ENCODE measurements around the gene HERC6. TPM values are rescaled to one million over a fixed set of nuclear protein-coding genes. Genes with fewer than 3 reads are reported as not detected.

HERC6 gene
- polyA plus RNA-seq, 1 donor from 2014 or later = 0.33 TPM

GRCh38 chr4:88478247-88478646, 99.6 kb downstream of the HERC6 start:
- H3K27ac ChIP-seq (ENCODE audit: low read length) = no peak overlapping the region
- no peak overlapping the region for H3K4me2 ChIP-seq (ENCODE audit: low read length)
- no peak overlapping the region for H3K9ac ChIP-seq (ENCODE audit: low read length)
- no peaks in the 10 kb centered on the region for H3K27me3 ChIP-seq (ENCODE audit: insufficient read depth, low read depth, low read length)
- H3K9me2 ChIP-seq (ENCODE audit: insufficient read depth, low read length) = no peaks in the 10 kb centered on the region
- no peaks in the 10 kb centered on the region for H4K20me1 ChIP-seq (ENCODE audit: insufficient read depth)
- no peaks in the 10 kb centered on the region for H3K79me2 ChIP-seq (replicated peaks; ENCODE audit: insufficient read depth, low read length)
- no peak overlapping the region for H2AFZ ChIP-seq (ENCODE audit: low read depth, low read length)
- no peaks in the 10 kb centered on the region for H3K36me3 ChIP-seq (ENCODE audit: insufficient read depth, low read length)
- no peaks in the 10 kb centered on the region for H3K9me3 ChIP-seq (ENCODE audit: low read length)
- no peaks in the 10 kb centered on the region for H3F3A ChIP-seq (ENCODE audit: insufficient read depth, low read length, poor library complexity, severe bottlenecking)
- no peak overlapping the region for H3K4me3 ChIP-seq (ENCODE audit: low read length)
- no peak for TF ChIP-seq RAD21 (conservative IDR thresholded peaks at IDR 0.05)

GRCh38 chr4:88481537-88481936, 102.9 kb downstream of the HERC6 start:
- H3K4me3 ChIP-seq (ENCODE audit: low read length) = no peak overlapping the region
- no peak overlapping the region for H3K9ac ChIP-seq (ENCODE audit: low read length)
- H3F3A ChIP-seq (ENCODE audit: insufficient read depth, low read length, poor library complexity, severe bottlenecking) = no peaks in the 10 kb centered on the region
- no peak overlapping the region for H2AFZ ChIP-seq (ENCODE audit: low read depth, low read length)
- H3K27ac ChIP-seq (ENCODE audit: low read length) = no peak overlapping the region
- H4K20me1 ChIP-seq (ENCODE audit: insufficient read depth) = no peaks in the 10 kb centered on the region
- no peak overlapping the region for H3K4me2 ChIP-seq (ENCODE audit: low read length)
- no peaks in the 10 kb centered on the region for H3K27me3 ChIP-seq (ENCODE audit: insufficient read depth, low read depth, low read length)
- H3K79me2 ChIP-seq (replicated peaks; ENCODE audit: insufficient read depth, low read length) = no peaks in the 10 kb centered on the region
- H3K36me3 ChIP-seq (ENCODE audit: insufficient read depth, low read length) = no peaks in the 10 kb centered on the region
- TF ChIP-seq EP300 (conservative IDR thresholded peaks at IDR 0.05; ENCODE audit: poor library complexity, severe bottlenecking) (no peak), POLR2AphosphoS5 (IDR thresholded peaks at IDR 0.05) (no peak), EZH2 (IDR thresholded peaks at IDR 0.05; ENCODE audit: borderline replicate concordance, insufficient read depth, low read length, poor library complexity, severe bottlenecking) (no peak), SMC3 (conservative IDR thresholded peaks at IDR 0.05; ENCODE audit: poor library complexity) (no peak)
- no peaks in the 10 kb centered on the region for H3K9me3 ChIP-seq (ENCODE audit: low read length)
- no peaks in the 10 kb centered on the region for H3K9me2 ChIP-seq (ENCODE audit: insufficient read depth, low read length)

GRCh38 chr4:88489100-88489761, 110.6 kb downstream of the HERC6 start:
- H3K27me3 ChIP-seq (ENCODE audit: insufficient read depth, low read depth, low read length) = no peaks in the 10 kb centered on the region
- H4K20me1 ChIP-seq (ENCODE audit: insufficient read depth) = no peaks in the 10 kb centered on the region
- H3K79me2 ChIP-seq (replicated peaks; ENCODE audit: insufficient read depth, low read length) = no peaks in the 10 kb centered on the region
- no peaks in the 10 kb centered on the region for H3K36me3 ChIP-seq (ENCODE audit: insufficient read depth, low read length)
- no peak for TF ChIP-seq SMC3 (conservative IDR thresholded peaks at IDR 0.05; ENCODE audit: poor library complexity)
- no peak overlapping the region for H3K9ac ChIP-seq (ENCODE audit: low read length)
- no peaks in the 10 kb centered on the region for H3F3A ChIP-seq (ENCODE audit: insufficient read depth, low read length, poor library complexity, severe bottlenecking)
- no peak overlapping the region for H2AFZ ChIP-seq (ENCODE audit: low read depth, low read length)
- no peak overlapping the region for H3K4me3 ChIP-seq (ENCODE audit: low read length)
- no peaks in the 10 kb centered on the region for H3K9me3 ChIP-seq (ENCODE audit: low read length)
- no peak overlapping the region for H3K4me2 ChIP-seq (ENCODE audit: low read length)
- H3K27ac ChIP-seq (ENCODE audit: low read length) = no peak overlapping the region
- no peaks in the 10 kb centered on the region for H3K9me2 ChIP-seq (ENCODE audit: insufficient read depth, low read length)

Small RNA genes within 50 kb of the gene (small RNA-seq; reads per million reads assigned to genes)
- 0 to 1.2 (median 0) reads per million in 3 experiments for gene RF00019

Other genes starting within 250 kb of the HERC6 start
- gene ABCG2, start 220.2 kb upstream of the HERC6 start, polyA plus RNA-seq = not detected in 2 replicates
- gene PPM1K, start 94.3 kb upstream of the HERC6 start, polyA plus RNA-seq = 162 and 177 TPM in 2 replicates
- 0.59 TPM in 1 of 2 replicates, not detected in the other for gene HERC5, start 78.3 kb downstream of the HERC6 start, polyA plus RNA-seq
- 251 and 287 TPM in 2 replicates for gene PYURF, start 144.9 kb downstream of the HERC6 start, polyA plus RNA-seq
- 49.2 and 50.9 TPM in 2 replicates for gene HERC3, start 213.6 kb downstream of the HERC6 start, polyA plus RNA-seq

All from neural cell (in vitro differentiated cells).